Measurements from ENCODE around the gene CELF4.

Gene CELF4

GRCh38 chr18:37405772-37406171 lies 159.8 kb downstream of the CELF4 start:
- no peak for DNase-seq

- DNase-seq, result no peak
Measured at GRCh38 chr18:37405229-37405628, 160.4 kb downstream of the CELF4 start.

- no peak for DNase-seq
Measured at GRCh38 chr18:37403788-37404187, 161.8 kb downstream of the CELF4 start.

GRCh38 chr18:37403100-37403781 lies 162.4 kb downstream of the CELF4 start:
- DNase-seq, result peak; percentile 97

GRCh38 chr18:37402735-37403099 lies 162.9 kb downstream of the CELF4 start:
- DNase-seq, result no peak

GRCh38 chr18:37400802-37401201 lies 164.8 kb downstream of the CELF4 start:
- DNase-seq, result no peak

GRCh38 chr18:37398248-37398920 lies 167.2 kb downstream of the CELF4 start:
- no peak for DNase-seq

GRCh38 chr18:37397814-37398213 lies 167.8 kb downstream of the CELF4 start:
- DNase-seq, result no peak

- no peak for DNase-seq
Measured at GRCh38 chr18:37396971-37397720, 168.5 kb downstream of the CELF4 start.

- DNase-seq, result no peak
Measured at GRCh38 chr18:37395631-37396030, 170.0 kb downstream of the CELF4 start.

- no peak for DNase-seq
Measured at GRCh38 chr18:37395138-37395537, 170.5 kb downstream of the CELF4 start.

- no peak for DNase-seq
Measured at GRCh38 chr18:37394610-37394965, 171.0 kb downstream of the CELF4 start.

- peak; percentile 39 for DNase-seq
Measured at GRCh38 chr18:37393945-37394609, 171.5 kb downstream of the CELF4 start.

- no peak for DNase-seq
Measured at GRCh38 chr18:37393221-37393827, 172.3 kb downstream of the CELF4 start.

- no peak for DNase-seq
Measured at GRCh38 chr18:37392648-37393047, 172.9 kb downstream of the CELF4 start.

GRCh38 chr18:37391698-37392548 lies 173.7 kb downstream of the CELF4 start:
- no peak for DNase-seq

- DNase-seq, result no peak
Measured at GRCh38 chr18:37391156-37391555, 174.4 kb downstream of the CELF4 start.

GRCh38 chr18:37390687-37391086 lies 174.9 kb downstream of the CELF4 start:
- DNase-seq, result no peak

- no peak for DNase-seq
Measured at GRCh38 chr18:37389684-37390368, 175.8 kb downstream of the CELF4 start.

- no peak for DNase-seq
Measured at GRCh38 chr18:37389041-37389440, 176.6 kb downstream of the CELF4 start.

GRCh38 chr18:37388413-37388812 lies 177.2 kb downstream of the CELF4 start:
- no peak for DNase-seq
